GM18951 (cell line): ENCODE data around the gene COL15A1.

ENCODE experiments used
- POLR2A ChIP-seq: IDR thresholded peaks from 4 replicates; pipeline ENCODE4 v1.6.1; 2011; ENCODE audit warnings: mild to moderate bottlenecking; ENCODE audit not compliant: insufficient read length, insufficient read depth; ENCODE audit errors: extremely low read depth
- in situ Hi-C: fragments of 300-500 bp; cut with MboI; formaldehyde crosslinking; loops from one replicate; pipeline ENCODE4 v1.12.0; 2022; ENCODE audit warnings: low sequenced_read_pairs, mixed read lengths, inconsistent platforms; ENCODE audit not compliant: unreplicated experiment

The COL15A1 gene

DNA sequence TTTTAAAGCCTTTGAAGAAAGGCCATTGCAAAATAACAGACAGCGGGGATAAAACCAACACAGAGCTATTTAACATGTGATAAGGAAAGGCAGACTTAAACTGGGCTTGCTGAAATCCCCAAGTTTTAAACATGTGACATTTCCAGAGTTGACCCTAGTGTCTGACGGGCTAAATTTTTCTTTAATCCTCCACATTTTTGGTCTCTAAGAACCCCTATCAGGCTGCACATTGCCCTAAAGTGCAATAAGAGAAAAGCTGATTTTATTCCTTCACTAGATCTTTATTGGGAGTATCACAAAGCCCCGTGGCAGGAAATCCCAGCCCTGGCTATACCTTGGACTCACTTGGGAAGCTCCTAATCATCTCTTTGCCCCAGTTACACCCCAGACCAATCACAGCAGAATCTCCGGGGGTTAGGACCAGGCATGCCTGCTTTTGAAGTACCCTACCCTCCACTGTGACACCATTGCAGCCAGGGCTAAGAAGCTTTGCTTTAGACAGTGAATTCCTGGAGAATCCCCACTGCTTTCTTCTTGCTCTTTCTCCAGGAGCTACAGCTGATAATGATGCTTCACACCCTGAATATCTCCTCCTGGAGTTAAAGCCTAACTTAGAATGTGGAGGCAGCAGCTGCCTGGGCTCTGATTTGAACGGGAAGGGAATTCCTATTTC lies 20.1 kb upstream of the COL15A1 start:
- TF ChIP-seq POLR2A = no peak
- in situ Hi-C loops = no loop called here

DNA sequence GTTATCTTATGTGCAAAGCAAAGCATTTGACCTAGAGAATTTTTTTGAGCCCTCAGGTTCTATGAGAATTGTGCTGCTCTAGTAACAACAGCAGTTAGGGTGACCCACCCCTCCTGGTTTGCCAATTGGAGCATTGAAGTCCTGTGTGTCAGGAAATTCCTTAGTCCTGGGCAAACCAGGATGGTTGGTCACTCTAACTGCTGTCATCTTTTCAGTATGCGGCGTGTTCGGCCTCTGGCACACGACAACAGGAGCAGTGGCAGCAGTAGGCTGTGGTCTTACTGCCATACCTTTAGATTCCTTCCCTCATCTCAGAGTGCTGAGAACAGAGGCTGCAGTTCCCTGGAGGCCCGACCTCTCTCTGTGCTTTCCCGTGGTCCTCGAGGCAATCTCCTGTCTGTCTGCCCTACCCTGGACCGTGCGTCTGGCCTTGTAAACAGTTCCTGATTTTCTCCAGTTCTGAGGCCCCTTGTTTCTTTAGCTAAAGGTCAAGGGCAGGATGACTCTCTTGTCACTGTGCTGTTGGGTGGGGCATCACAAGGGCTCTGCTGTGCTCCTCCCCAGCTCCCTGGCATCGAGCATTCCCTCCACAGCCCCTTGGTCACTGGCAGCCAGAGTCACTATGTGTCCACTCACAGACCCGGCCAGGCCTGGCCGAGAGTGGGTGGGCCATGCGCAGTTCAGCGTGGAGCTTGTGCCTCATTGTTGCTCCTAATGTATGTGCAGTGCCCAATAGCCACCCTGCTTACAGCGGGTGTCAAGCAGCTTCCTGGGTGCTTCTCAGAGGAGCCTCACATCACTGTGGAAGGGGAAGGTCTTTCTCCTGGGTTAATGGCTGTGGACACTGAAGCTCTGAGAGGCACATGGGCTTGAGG lies 18.5 kb upstream of the COL15A1 start:
- in situ Hi-C loops = no loop called here
- TF ChIP-seq POLR2A = no peak

DNA sequence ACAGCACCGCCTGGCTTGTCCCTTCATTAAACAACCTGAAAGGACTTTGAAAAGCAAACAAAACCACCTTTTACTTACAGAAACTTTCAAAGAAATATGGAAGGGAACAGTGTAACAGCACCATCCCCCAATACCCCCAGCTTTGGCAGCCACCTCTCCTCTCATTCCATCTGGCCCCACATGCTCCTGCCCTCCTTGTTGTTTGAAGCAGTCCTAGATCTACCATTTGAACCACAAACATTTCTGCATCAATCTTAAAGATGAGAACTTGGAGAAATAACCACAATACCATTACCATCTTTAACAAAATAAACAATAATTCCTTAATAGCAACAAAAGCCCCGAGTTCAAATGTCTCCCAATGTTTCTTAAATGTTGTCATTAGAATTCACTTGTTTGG lies 17.8 kb upstream of the COL15A1 start:
- in situ Hi-C loops = no loop called here
- no peak for TF ChIP-seq POLR2A

DNA sequence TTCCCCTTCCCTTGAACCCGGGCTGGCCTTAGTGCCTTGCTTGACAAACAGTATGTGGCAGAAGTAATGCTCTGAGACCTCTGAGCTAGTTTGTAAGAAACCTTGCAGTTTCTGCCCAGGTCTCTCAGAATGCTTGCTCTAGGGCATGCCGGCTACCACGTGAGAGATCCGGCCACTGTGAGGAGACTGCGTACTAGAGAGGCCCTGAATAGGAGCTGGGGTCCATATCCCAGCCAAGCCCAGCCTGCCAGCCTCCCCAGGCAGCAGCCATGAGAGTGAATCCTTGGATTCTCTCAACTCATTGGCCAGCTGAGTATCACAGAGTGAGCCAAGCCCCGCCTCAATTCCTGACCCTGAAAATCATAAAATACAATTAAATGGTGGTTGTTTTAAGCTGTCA lies 16.0 kb upstream of the COL15A1 start:
- in situ Hi-C loops = no loop called here
- TF ChIP-seq POLR2A = no peak

DNA sequence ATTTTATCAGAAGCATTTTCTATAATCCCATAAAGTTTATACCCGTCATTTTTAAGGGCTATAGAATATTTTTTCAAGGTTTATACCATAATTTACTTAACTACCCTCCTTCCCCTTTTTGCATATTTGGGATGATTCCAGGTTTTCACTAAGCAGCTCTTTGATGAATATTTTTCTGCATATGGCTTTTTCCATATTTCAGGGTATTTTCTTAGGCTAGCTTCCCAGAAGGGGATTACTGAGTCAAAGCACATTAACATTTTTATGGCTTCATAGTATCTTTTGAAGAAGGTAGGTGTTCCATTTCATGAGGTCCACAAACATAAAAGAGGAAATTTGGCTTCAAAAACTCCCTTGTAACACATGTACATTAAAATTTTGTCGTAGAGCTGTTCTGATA lies 14.6 kb upstream of the COL15A1 start:
- in situ Hi-C loops = no loop called here

DNA sequence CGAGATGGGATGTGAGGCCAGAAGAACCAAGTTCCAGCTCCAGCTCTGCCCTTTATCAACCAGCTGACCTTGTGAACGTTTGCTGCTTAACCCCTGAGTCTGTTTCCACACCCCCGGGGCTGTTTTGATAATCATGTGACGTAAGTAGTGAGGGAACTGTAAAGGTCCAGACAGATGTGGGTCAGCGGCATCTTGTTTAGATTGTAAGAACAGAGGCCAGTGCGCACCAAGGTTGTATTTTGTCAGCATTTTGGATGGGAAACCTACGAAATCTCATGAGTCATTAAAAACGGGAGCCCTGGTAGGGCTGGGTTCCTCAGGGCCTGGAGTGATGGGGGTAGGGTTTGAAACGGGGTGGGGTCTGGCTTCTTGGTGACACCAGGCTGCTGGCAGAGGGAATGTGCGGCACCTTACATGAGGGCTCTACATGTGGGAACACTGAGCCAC lies 13.8 kb upstream of the COL15A1 start:
- in situ Hi-C loops = no loop called here
- TF ChIP-seq POLR2A = no peak

More for the DNA sequence above, 14.6 kb upstream of the COL15A1 start:
- no peak for TF ChIP-seq POLR2A

DNA sequence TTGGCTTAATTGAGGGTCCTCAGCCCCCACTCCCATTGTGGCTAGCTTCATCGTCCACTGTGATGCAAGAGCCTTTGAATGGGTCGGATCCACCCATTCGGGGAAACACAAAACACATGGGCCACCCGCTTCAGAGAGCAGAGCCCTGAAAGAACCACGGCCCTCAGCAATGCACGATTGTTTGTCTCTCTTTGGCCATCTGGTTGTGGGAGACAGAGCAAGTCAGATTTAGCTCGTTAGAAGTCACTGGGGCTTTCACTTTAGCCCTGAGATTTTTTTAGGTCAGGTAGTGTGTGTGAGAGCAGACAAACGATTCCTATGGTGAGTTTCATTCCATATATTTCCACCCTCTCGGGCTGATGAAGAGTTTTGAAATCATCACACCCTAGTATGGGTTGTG lies 12.9 kb upstream of the COL15A1 start:
- TF ChIP-seq POLR2A = no peak
- in situ Hi-C loops = no loop called here

DNA sequence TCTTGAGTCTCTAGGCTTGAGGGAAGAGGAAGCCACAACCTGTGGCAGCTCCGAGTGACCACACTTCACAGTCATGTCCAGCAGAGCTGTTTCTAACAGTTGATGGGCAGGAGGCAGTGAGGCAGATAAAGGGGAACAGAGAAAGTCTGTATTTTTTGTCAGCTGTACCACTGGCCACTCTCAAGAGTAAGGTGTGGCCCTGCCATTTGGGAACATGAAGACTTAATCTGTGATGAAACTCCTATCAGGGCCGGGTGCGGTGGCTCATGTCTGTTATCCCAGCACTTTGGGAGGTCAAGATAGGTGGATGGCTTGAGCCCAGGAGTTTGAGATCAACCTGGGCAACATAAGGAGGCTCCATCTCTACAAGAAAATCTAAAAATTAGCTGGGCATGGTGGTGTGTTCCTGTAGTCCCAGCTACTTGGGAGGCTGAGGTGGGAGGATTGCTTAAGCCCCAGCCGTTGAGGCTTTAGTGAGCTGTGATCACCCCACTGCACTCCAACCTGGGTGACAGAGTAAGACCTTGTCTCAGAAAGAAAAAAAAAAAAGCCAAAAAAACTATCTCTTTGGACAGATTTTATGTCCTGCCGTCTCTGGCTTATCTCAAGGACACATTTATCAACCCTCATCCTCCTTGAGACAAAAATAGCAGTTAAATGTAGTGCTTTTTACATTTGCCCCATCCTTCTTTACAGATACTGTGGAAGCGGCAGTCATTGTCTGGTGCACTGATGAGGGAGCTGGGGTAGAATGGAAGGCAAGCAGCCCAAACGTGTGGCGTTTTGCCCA lies 11.9 kb upstream of the COL15A1 start:
- TF ChIP-seq POLR2A = no peak
- in situ Hi-C loops = no loop called here

DNA sequence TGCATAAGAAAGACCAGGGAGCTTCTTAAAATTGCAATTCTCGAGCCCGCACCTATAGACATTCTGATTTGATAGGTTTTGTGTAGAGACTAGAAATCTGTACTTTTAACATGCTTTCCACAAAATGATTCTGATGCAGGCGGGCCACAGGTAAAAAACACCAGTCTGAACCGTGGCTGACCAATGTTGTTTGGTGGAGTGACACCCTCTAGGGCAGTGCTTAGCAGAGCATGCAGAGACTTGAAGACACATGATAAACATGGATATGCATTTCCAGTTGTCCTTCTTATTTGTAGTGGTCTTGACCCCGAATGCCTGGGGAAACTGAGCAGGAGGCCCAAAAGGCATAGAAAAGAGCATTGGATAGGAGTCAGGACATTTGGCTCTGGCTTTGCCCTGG lies 10.5 kb upstream of the COL15A1 start:
- no peak for TF ChIP-seq POLR2A
- in situ Hi-C loops = no loop called here

DNA sequence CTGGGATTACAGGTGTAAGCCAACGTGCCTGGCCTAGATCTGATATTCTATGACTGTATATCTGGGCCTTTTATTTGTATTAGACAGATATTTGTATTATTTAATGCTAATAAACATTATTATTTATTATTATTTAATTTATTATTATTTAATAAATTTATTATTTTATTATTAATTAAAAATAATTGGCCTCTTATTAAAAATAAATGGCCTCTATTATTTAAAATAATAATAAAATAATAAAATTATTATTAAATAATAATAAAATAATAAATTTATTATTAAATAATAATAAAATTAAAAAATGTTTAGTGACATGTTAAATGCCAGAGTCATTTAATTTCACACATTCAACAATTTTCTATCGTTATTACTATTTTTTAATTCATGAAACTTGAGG lies 9.8 kb upstream of the COL15A1 start:
- TF ChIP-seq POLR2A = no peak
- in situ Hi-C loops = no loop called here

DNA sequence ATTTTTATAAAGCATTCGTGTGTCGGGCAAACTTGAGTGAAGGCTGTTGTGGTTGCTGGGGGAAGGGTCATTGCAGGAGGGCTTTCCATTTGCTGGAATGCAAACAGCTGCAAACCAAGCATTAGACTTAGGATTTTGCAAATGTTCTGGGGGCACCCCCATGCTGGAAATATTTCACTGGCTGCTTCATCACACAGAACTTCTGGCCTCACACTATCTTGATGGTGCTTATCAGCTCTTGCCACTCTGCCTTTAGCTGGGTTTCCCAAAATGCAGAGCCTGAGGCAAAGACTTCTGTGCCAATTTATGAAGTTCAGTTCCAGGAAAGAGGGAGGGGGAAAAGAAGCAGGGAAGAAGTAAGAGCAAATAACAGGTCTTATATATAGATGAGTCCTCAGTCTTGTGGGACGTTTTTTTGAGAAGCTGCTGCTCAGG lies 8.6 kb upstream of the COL15A1 start:
- in situ Hi-C loops = no loop called here
- TF ChIP-seq POLR2A = no peak

DNA sequence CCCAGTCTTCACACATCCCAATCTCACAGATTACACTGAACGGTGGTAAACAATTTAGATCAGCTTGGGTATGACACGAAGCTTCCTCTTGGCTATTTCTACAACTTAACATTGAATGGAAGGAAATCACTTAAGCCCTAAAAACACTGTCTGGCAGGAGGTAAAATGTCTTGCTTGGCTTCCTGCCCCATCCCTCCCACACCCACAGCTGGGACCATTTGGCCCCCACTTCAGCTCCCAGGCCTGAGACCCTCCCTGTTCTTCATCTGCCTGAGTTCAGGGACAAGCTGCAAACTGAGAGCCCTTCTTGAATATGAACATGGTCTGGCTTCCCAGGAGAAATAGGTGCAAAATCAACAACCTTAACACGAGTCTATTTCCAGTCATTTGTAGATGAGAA lies 3.4 kb upstream of the COL15A1 start:
- in situ Hi-C loops = no loop called here

DNA sequence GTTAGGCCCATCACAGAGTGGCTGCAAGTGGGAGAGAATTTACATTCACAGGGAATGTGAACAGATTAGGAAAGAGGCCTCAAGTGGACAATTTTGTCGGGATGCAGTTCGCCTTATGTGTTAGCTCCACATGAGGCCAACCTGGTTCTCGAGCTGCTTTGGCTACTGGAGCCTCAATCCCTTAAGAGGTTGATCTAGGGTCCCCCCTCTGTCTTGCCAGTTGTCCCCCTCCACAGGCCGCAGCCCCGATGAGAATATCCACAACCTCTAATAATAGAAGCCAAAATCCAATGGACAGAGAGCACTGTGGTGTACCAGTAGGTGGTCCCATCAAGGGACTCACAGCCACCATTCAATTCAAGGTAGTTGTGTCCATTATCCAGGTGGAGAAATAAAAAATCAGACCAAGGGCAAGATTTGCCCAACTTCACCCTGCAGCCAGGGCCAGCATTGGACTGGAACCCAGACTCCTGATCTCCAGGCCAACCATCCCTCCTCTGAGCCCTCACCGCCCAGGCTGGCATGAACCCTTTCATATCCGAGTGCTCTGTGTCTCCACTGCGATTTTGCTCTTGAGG lies 1.7 kb upstream of the COL15A1 start:
- no peak for TF ChIP-seq POLR2A
- in situ Hi-C loops = no loop called here

More for the DNA sequence above, 3.4 kb upstream of the COL15A1 start:
- no peak for TF ChIP-seq POLR2A
